ENCODE data around the gene PCDHGA3. TPM values are rescaled to one million over a fixed set of nuclear protein-coding genes. Genes with fewer than 3 reads are reported as not detected.
A peak's percentile ranks its signal among the peaks of the same experiment; 100 is the strongest.
"Not testable (repeated sequence)": the region's sequence is repeated elsewhere in the genome, so short reads cannot be mapped to it uniquely, and the experiment has no call there.

Gene PCDHGA3
- total RNA-seq, 2 experiments from 2014 or later: not detected

- peaks cover 31% of the 10 kb centered on the region for H3K9me3 Mint-ChIP-seq (ENCODE audit: low read depth)
- intact Hi-C loops (cut with DNase I, micrococcal nuclease): loop anchor here in 1 of 2 experiments (10.0 kb wide), 1 partner anchor 241 kb away; the partner anchor contains the start of gene PCDHB3
- H3K4me3 Mint-ChIP-seq, H3K4me1 Mint-ChIP-seq, POLR2A ChIA-PET, DNase-seq, H3K27ac Mint-ChIP-seq, ATAC-seq: not testable (repeated sequence)
- CTCF ChIA-PET: interaction anchor here (0.6 kb wide), 1 partner anchor 221 kb away, joined by 4 read pairs; no protein-coding TSS in a partner anchor
- peaks cover 23% of the 10 kb centered on the region for H3K36me3 Mint-ChIP-seq (ENCODE audit: low read depth)
- H3K27me3 Mint-ChIP-seq: peaks cover 64% of the 10 kb centered on the region
Measured at GRCh38 chr5:141346017-141346416, 2.4 kb downstream of the PCDHGA3 start.

DNA sequence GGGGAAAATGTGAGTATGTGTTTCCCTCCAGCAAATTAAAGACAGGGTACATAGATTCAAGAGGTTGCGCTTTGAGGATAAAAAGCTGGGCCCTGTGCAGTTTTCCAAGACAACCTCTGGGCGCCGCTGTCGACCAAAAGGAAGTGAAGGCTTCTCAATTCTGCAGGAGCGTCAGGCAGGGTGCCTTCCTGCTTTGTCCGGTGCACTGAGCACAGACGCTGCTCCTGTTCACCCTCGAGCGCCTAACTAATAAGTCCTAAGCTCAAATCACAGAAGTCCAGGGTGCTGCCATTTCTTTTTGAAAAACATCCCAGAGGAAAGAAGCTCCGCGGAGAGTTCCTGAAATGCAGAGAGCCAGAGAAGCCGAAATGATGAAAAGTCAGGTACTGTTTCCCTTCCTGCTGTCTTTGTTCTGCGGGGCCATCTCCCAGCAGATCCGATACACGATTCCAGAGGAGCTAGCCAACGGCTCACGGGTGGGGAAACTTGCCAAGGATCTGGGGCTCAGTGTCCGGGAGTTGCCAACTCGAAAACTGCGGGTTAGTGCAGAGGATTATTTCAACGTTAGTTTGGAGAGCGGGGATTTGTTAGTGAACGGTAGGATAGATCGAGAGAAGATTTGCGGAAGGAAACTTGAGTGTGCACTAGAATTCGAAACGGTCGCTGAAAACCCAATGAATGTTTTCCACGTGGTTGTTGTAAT lies 6.4 kb downstream of the PCDHGA3 start, which contains the start of gene PCDHGB1:
Gene PCDHGB1 (plus strand): TSS at position 183 of the 703 bp plus-strand sequence. CDS start 162 bp downstream, at position 345.
- H3K4me3 Mint-ChIP-seq: peak within 1 kb of the TSS; percentile 31
- ATAC-seq (peak; percentile 71), DNase-seq (peak; percentile 68)
- peaks cover 20% of the 10 kb centered on the region for H3K9me3 Mint-ChIP-seq (ENCODE audit: low read depth)
- ChIA-PET CTCF (interaction anchor here (0.7 to 1.6 kb wide), 6 partner anchors 12 to 208 kb away, joined by 3 to 6 read pairs (median 4); partner anchors contain the start of genes PCDHGA10, PCDHGA12, PCDHGA2 and PCDHGB3), POLR2A (no interaction called here)
- intact Hi-C loops (cut with DNase I, micrococcal nuclease): loop anchor here (1.0 to 10.0 kb wide), 2 partner anchors 12 to 245 kb away; partner anchors contain the start of gene PCDHB3 (in 1 of the 2)
- H3K4me1 Mint-ChIP-seq: no peaks in the 10 kb centered on the region
- H3K27ac Mint-ChIP-seq: no peak within 1 kb of the TSS
- H3K36me3 Mint-ChIP-seq (ENCODE audit: low read depth): peaks cover 17% of the 10 kb centered on the region
- peaks cover 63% of the 10 kb centered on the region for H3K27me3 Mint-ChIP-seq

GRCh38 chr5:141351591-141351990 lies 8.0 kb downstream of the PCDHGA3 start:
- Mint-ChIP-seq H3K27me3 (peaks cover 65% of the 10 kb centered on the region), H3K4me3 (no peak overlapping the region), H3K36me3 (ENCODE audit: low read depth) (peaks cover 8% of the 10 kb centered on the region), H3K9me3 (ENCODE audit: low read depth) (peaks cover 14% of the 10 kb centered on the region), H3K4me1 (no peaks in the 10 kb centered on the region), H3K27ac (no peak overlapping the region)
- ChIA-PET POLR2A (no interaction called here), CTCF (interaction anchor here (0.6 kb wide), 1 partner anchor 159 kb away, joined by 3 read pairs; the partner anchor contains the start of gene PCDHB10)
- ATAC-seq (no peak), DNase-seq (no peak)
- intact Hi-C loops (cut with DNase I, micrococcal nuclease): no loop called here

- Mint-ChIP-seq H3K36me3 (ENCODE audit: low read depth) (peaks cover 9% of the 10 kb centered on the region), H3K27me3 (peaks cover 68% of the 10 kb centered on the region), H3K27ac (no peak within 1 kb of the TSS), H3K9me3 (ENCODE audit: low read depth) (peaks cover 11% of the 10 kb centered on the region), H3K4me1 (peaks cover 2% of the 10 kb centered on the region), H3K4me3 (peak within 1 kb of the TSS; percentile 37)
- ATAC-seq: no peak
- POLR2A ChIA-PET: no interaction called here
- DNase-seq: no peak
- CTCF ChIA-PET: interaction anchor here (0.8 to 2.0 kb wide), 11 partner anchors 9 to 203 kb away, joined by 3 to 8 read pairs (median 4); partner anchors contain the start of genes PCDHGA12, PCDHGA5, PCDHGB3 and TAF7
- intact Hi-C loops (cut with DNase I, micrococcal nuclease): no loop called here
Measured at GRCh38 chr5:141354900-141355469, 11.4 kb downstream of the PCDHGA3 start, which contains the start of gene PCDHGA4. PCDHGA4 (plus strand) TSS chr5:141355021; CDS start chr5:141355108, 87 bp downstream.

GRCh38 chr5:141355641-141356040 lies 12.0 kb downstream of the PCDHGA3 start:
- peaks cover 12% of the 10 kb centered on the region for H3K36me3 Mint-ChIP-seq (ENCODE audit: low read depth)

DNA sequence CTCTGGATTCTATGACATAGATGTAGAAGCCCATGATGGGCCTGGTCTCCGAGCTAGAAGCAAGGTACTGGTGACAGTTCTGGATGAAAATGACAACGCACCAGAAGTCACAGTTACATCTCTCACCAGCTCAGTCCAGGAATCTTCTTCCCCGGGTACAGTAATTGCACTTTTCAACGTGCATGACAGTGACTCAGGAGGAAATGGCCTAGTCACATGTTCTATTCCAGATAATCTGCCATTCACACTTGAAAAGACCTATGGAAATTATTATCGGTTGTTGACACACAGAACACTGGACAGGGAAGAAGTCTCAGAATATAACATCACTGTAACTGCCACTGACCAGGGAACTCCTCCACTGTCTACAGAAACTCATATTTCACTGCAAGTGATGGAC lies 12.5 kb downstream of the PCDHGA3 start:
- ChIA-PET POLR2A (no interaction called here), CTCF (interaction anchor here (0.6 to 2.0 kb wide), 9 partner anchors 22 to 208 kb away, joined by 3 to 8 read pairs (median 5); partner anchors contain the start of genes PCDHGA12 and TAF7)
- H3K36me3 Mint-ChIP-seq (ENCODE audit: low read depth): peaks cover 17% of the 10 kb centered on the region
- H3K4me1 Mint-ChIP-seq: peaks cover 2% of the 10 kb centered on the region
- ATAC-seq (no peak), DNase-seq (no peak)
- H3K27me3 Mint-ChIP-seq: peaks cover 70% of the 10 kb centered on the region
- H3K27ac Mint-ChIP-seq: no peak overlapping the region
- peaks cover 19% of the 10 kb centered on the region for H3K9me3 Mint-ChIP-seq (ENCODE audit: low read depth)
- intact Hi-C loops (cut with DNase I, micrococcal nuclease): no loop called here
- H3K4me3 Mint-ChIP-seq: no peak overlapping the region

More at GRCh38 chr5:141355641-141356040, 12.0 kb downstream of the PCDHGA3 start:
- ChIA-PET POLR2A (no interaction called here), CTCF (interaction anchor here (0.8 to 2.0 kb wide), 10 partner anchors 8 to 209 kb away, joined by 3 to 8 read pairs (median 4); partner anchors contain the start of genes PCDHGA12, PCDHGA5 and TAF7)
- H3K4me3 Mint-ChIP-seq: peak overlapping the region; percentile 37
- H3K4me1 Mint-ChIP-seq: peaks cover 2% of the 10 kb centered on the region
- DNase-seq: no peak
- no peak for ATAC-seq
- peaks cover 70% of the 10 kb centered on the region for H3K27me3 Mint-ChIP-seq
- no peak overlapping the region for H3K27ac Mint-ChIP-seq
- peaks cover 17% of the 10 kb centered on the region for H3K9me3 Mint-ChIP-seq (ENCODE audit: low read depth)
- intact Hi-C loops (cut with DNase I, micrococcal nuclease): no loop called here

DNA sequence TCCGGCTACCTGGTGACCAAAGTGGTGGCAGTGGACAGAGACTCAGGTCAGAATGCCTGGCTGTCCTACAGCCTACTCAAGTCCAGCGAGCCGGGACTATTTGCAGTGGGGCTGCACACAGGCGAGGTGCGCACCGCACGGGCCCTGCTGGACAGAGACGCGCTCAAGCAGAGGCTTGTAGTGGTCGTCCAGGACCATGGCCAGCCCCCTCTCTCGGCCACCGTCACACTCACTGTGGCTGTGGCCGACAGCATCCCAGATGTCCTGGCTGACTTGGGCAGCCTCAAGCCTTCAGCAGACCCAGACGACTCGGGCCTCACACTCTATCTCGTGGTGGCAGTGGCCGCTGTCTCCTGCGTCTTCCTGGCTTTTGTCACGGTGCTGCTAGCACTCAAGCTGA lies 13.3 kb downstream of the PCDHGA3 start:
- H3K36me3 Mint-ChIP-seq (ENCODE audit: low read depth): peaks cover 19% of the 10 kb centered on the region
- intact Hi-C loops (cut with DNase I, micrococcal nuclease): no loop called here
- DNase-seq: no peak
- H3K9me3 Mint-ChIP-seq (ENCODE audit: low read depth): peaks cover 22% of the 10 kb centered on the region
- ChIA-PET CTCF (interaction anchor here (0.6 to 1.5 kb wide), 2 partner anchors 63 to 207 kb away, joined by 3 to 5 read pairs; no protein-coding TSS in a partner anchor), POLR2A (no interaction called here)
- H3K4me1 Mint-ChIP-seq: peaks cover 2% of the 10 kb centered on the region
- no peak overlapping the region for H3K27ac Mint-ChIP-seq
- ATAC-seq: no peak
- H3K4me3 Mint-ChIP-seq: no peak overlapping the region
- peaks cover 70% of the 10 kb centered on the region for H3K27me3 Mint-ChIP-seq

- Mint-ChIP-seq H3K9me3 (ENCODE audit: low read depth) (peaks cover 32% of the 10 kb centered on the region), H3K4me3 (peak within 1 kb of the TSS; percentile 61), H3K27me3 (peaks cover 76% of the 10 kb centered on the region), H3K36me3 (ENCODE audit: low read depth) (peaks cover 26% of the 10 kb centered on the region), H3K4me1 (peaks cover 2% of the 10 kb centered on the region), H3K27ac (no peak within 1 kb of the TSS)
- CTCF ChIA-PET: interaction anchor here (1.0 to 2.4 kb wide), 5 partner anchors 10 to 204 kb away, joined by 3 to 6 read pairs (median 4); partner anchors contain the start of gene PCDHGA12
- DNase-seq: no peak
- POLR2A ChIA-PET: no interaction called here
- peak; percentile 19 for ATAC-seq
- intact Hi-C loops (cut with DNase I, micrococcal nuclease): loop anchor here (5.0 to 10.0 kb wide), 5 partner anchors 115 to 565 kb away; partner anchors contain the start of genes PCDHA12 (in 1 of the 2), PCDHA2 (in 1 of the 2), PCDHA8 (in 1 of the 2) and PCDHA9 (in 1 of the 2)
Measured at GRCh38 chr5:141359790-141360426, 16.3 kb downstream of the PCDHGA3 start, which contains the start of gene PCDHGB2. PCDHGB2 (plus strand) TSS chr5:141359994; CDS start chr5:141360136, 142 bp downstream.

DNA sequence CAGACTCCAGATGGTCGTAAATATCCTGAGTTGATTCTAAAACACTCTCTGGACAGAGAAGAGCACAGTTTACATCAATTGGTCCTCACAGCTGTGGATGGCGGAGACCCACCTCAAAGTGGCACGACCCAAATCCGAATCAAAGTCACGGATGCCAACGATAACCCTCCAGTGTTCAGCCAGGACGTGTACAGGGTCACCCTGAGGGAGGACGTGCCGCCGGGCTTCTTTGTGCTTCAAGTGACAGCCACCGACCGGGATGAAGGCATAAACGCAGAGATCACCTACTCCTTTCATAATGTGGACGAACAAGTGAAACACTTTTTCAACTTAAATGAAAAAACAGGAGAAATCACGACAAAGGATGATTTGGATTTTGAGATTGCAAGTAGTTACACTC lies 17.1 kb downstream of the PCDHGA3 start:
- DNase-seq (no peak), ATAC-seq (no peak)
- peaks cover 80% of the 10 kb centered on the region for H3K27me3 Mint-ChIP-seq
- H3K4me1 Mint-ChIP-seq: peaks cover 2% of the 10 kb centered on the region
- POLR2A ChIA-PET: no interaction called here
- peaks cover 34% of the 10 kb centered on the region for H3K36me3 Mint-ChIP-seq (ENCODE audit: low read depth)
- intact Hi-C loops (cut with DNase I, micrococcal nuclease): loop anchor here (5.0 to 10.0 kb wide), 5 partner anchors 116 to 566 kb away; partner anchors contain the start of genes PCDHA12 (in 1 of the 2), PCDHA2 (in 1 of the 2), PCDHA8 (in 1 of the 2) and PCDHA9 (in 1 of the 2)
- no peak overlapping the region for H3K27ac Mint-ChIP-seq
- H3K4me3 Mint-ChIP-seq: no peak overlapping the region
- H3K9me3 Mint-ChIP-seq (ENCODE audit: low read depth): peaks cover 38% of the 10 kb centered on the region
- CTCF ChIA-PET: interaction anchor here (1.1 kb wide), 1 partner anchor 25 kb away, joined by 3 read pairs; no protein-coding TSS in a partner anchor

DNA sequence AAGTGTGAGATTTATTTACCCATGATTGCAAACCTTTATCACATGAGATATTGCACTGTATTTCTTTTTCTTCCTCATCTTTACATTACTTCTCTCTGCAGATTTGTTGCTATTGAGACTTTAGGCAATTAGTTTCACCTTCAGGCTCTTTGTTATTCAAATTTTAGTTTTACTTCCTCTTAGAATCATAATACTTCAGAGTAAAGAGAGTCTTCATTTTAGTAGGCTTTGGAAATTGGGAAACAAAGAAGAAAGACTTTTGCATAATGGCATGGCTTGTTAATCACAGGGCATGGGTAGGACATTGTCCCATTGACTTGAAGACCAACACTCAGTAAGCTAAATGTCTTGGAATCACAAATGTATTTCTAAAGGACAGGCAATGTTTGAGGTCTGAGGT lies 19.1 kb downstream of the PCDHGA3 start:
- CTCF ChIA-PET: interaction anchor here (0.5 to 1.0 kb wide), 3 partner anchors 150 to 1429 kb away, joined by 3 read pairs; no protein-coding TSS in a partner anchor
- peaks cover 73% of the 10 kb centered on the region for H3K27me3 Mint-ChIP-seq
- no peak overlapping the region for H3K27ac Mint-ChIP-seq

More for the DNA sequence above, 19.1 kb downstream of the PCDHGA3 start:
- Mint-ChIP-seq H3K9me3 (ENCODE audit: low read depth) (peaks cover 40% of the 10 kb centered on the region), H3K4me3 (no peak overlapping the region), H3K4me1 (peaks cover 2% of the 10 kb centered on the region), H3K36me3 (ENCODE audit: low read depth) (peaks cover 38% of the 10 kb centered on the region)
- POLR2A ChIA-PET: no interaction called here
- DNase-seq: no peak
- intact Hi-C loops (cut with DNase I, micrococcal nuclease): loop anchor here (1.0 to 10.0 kb wide), 6 partner anchors 12 to 568 kb away; partner anchors contain the start of genes PCDHA12 (in 1 of the 2), PCDHA2 (in 1 of the 2), PCDHA8 (in 1 of the 2) and PCDHA9 (in 1 of the 2)
- ATAC-seq: no peak
